A549 (cell line): ENCODE results near the gene NFATC3. TPM values are rescaled to one million over a fixed set of nuclear protein-coding genes. Genes with fewer than 3 reads are reported as not detected.

Source experiments
- ATAC-seq, 2 experiments: fragments of 200-7000 bp in 1 of 2; fragments of >200 bp in 1 of 2; cut with Nextera tagmentation in 1 of 2; cut with Tn5 transposase in 1 of 2; 3 replicates each; pipeline versions ENCODE4 v1.8.0 to v1.9.1; 2018 to 2020; ENCODE audit warnings: mild to moderate bottlenecking in 1 of 2, moderate library complexity in 1 of 2
- CTCF ChIA-PET: fragments of 300-600 bp; sonication (Branson Sonifier 250); formaldehyde crosslinking; extraction: SDS; loops from one replicate; lab custom pipeline; 2021; ENCODE audit warnings: antibody characterized with exemption, inconsistent platforms; lab: Yijun Ruan, JAX
- POLR2A ChIA-PET: fragments of 350-600 bp; formaldehyde crosslinking; extraction: SDS; loops from one replicate; lab custom pipeline; 2021; ENCODE audit warnings: antibody characterized with exemption, inconsistent platforms; lab: Yijun Ruan, JAX
- DNase-seq, 2 experiments: peaks; one replicate each; pipeline versions ENCODE4 v3.0.0 to v3.0.0-alpha.2; 2011 to 2016; ENCODE audit warnings: low read depth in 1 of 2, low spot score in 1 of 2
- FAIRE-seq: peaks from 2 replicates; lab custom pipeline; 2011; peaks lifted over from hg19 to GRCh38; lab: Jason Lieb, UNC
- H3K27ac ChIP-seq, 2 experiments: fragments of >200 bp; sonication (Bioruptor Twin); formaldehyde crosslinking; 3 replicates each; pipeline ENCODE4 v1.5.1; 2016 to 2017
- H3K4me1 ChIP-seq: fragments of >200 bp; sonication (Bioruptor Twin); formaldehyde crosslinking; 3 replicates; pipeline ENCODE4 v1.6.1; 2016
- H3K4me2 ChIP-seq: fragments of >200 bp; sonication (Bioruptor Twin); formaldehyde crosslinking; 3 replicates; pipeline ENCODE4 v1.6.1; 2016
- H3K4me3 ChIP-seq: fragments of >200 bp; sonication (Bioruptor Twin); formaldehyde crosslinking; 3 replicates; pipeline ENCODE4 v1.5.1; 2016
- H3K9me3 ChIP-seq: fragments of >200 bp; sonication (Bioruptor Twin); formaldehyde crosslinking; 3 replicates; pipeline ENCODE4 v1.6.1; 2016
- BCL3 ChIP-seq: fragments of >200 bp; sonication (Bioruptor Twin); formaldehyde crosslinking; IDR thresholded peaks from 3 replicates; pipeline ENCODE4 v1.6.1; 2016
- CBX2 ChIP-seq: fragments of 200-600 bp; sonication (generic); IDR thresholded peaks from 2 replicates; pipeline ENCODE4 v1.6.1; 2016; ENCODE audit warnings: low read depth, mild to moderate bottlenecking, borderline replicate concordance
- CBX8 ChIP-seq: fragments of 200-600 bp; sonication (generic); IDR thresholded peaks from 2 replicates; pipeline ENCODE4 v1.6.1; 2016
- CEBPB ChIP-seq, 2 experiments: fragments of >200 bp in 1 of 2; sonication (Bioruptor Twin) in 1 of 2; formaldehyde crosslinking in 1 of 2; IDR thresholded peaks; 2 replicates each; pipeline ENCODE4 v1.6.1; 2012 to 2016
- CHD4 ChIP-seq: fragments of 200-600 bp; sonication (generic); IDR thresholded peaks from 2 replicates; pipeline ENCODE4 v1.6.1; 2016; ENCODE audit warnings: antibody characterized with exemption, mild to moderate bottlenecking, borderline replicate concordance
- CTCF ChIP-seq: fragments of >200 bp; sonication (Bioruptor Twin); formaldehyde crosslinking; IDR thresholded peaks from 3 replicates; pipeline ENCODE4 v1.5.1; 2016
- EHF ChIP-seq: fragments of 250-450 bp; sonication (Bioruptor Pico); IDR thresholded peaks from 2 replicates; pipeline ENCODE4 v1.5.0; 2020; ENCODE audit warnings: mild to moderate bottlenecking
- EHMT2 ChIP-seq: fragments of 200-600 bp; sonication (generic); IDR thresholded peaks from 2 replicates; pipeline ENCODE4 v1.6.1; 2016; ENCODE audit warnings: antibody characterized with exemption, low read depth, mild to moderate bottlenecking, moderate library complexity
- ELK1 ChIP-seq: fragments of 150-350 bp; IDR thresholded peaks from 2 replicates; pipeline ENCODE4 v1.6.1; 2014; ENCODE audit warnings: low read depth, mild to moderate bottlenecking, low read length
- ESRRA ChIP-seq: fragments of 150-350 bp; IDR thresholded peaks from 2 replicates; pipeline ENCODE4 v1.6.1; 2014; ENCODE audit warnings: mild to moderate bottlenecking, low read length, borderline replicate concordance
- GATA3 ChIP-seq: IDR thresholded peaks from 2 replicates; pipeline ENCODE4 v1.6.1; 2012; ENCODE audit warnings: borderline replicate concordance
- HDAC2 ChIP-seq: fragments of 200-600 bp; sonication (generic); IDR thresholded peaks from 2 replicates; pipeline ENCODE4 v1.6.1; 2016
- HOXB13 ChIP-seq: fragments of 250-450 bp; sonication (Bioruptor Pico); IDR thresholded peaks from 2 replicates; pipeline ENCODE4 v1.5.0; 2020; ENCODE audit warnings: low read depth, mild to moderate bottlenecking, moderate library complexity
- HOXB5 ChIP-seq: fragments of 250-450 bp; sonication (Bioruptor Pico); IDR thresholded peaks from 2 replicates; pipeline ENCODE4 v1.5.0; 2020; ENCODE audit warnings: mild to moderate bottlenecking, moderate library complexity
- JUNB ChIP-seq: fragments of >200 bp; sonication (Bioruptor Twin); formaldehyde crosslinking; IDR thresholded peaks from 2 replicates; pipeline ENCODE4 v1.6.1; 2016
- KDM1A ChIP-seq: fragments of 200-600 bp; sonication (generic); IDR thresholded peaks from 2 replicates; pipeline ENCODE4 v1.6.1; 2016; ENCODE audit warnings: low read depth, mild to moderate bottlenecking
- KDM5A ChIP-seq: fragments of 200-600 bp; sonication (generic); IDR thresholded peaks from 2 replicates; pipeline ENCODE4 v1.6.1; 2016; ENCODE audit warnings: antibody characterized with exemption, mild to moderate bottlenecking
- MAX ChIP-seq: IDR thresholded peaks from 2 replicates; pipeline ENCODE4 v1.6.1; 2012
- NFE2L2 ChIP-seq: fragments of 150-350 bp; conservative IDR thresholded peaks from 2 replicates; pipeline ENCODE4 v1.6.1; 2014; ENCODE audit warnings: low read length
- NPAS2 ChIP-seq: fragments of 250-450 bp; sonication (Bioruptor Pico); IDR thresholded peaks from 2 replicates; pipeline ENCODE4 v1.8.0; 2022; ENCODE audit warnings: mild to moderate bottlenecking, moderate library complexity, borderline replicate concordance
- POLR2A ChIP-seq: IDR thresholded peaks from 2 replicates; pipeline ENCODE4 v1.6.1; 2012; ENCODE audit warnings: mild to moderate bottlenecking, low read length
- POLR2AphosphoS2 ChIP-seq: conservative IDR thresholded peaks from 2 replicates; pipeline ENCODE4 v1.6.1; 2012; ENCODE audit warnings: low read length, improper control_type of control experiment, inconsistent platforms
- RAD21 ChIP-seq, 2 experiments: fragments of >200 bp in 1 of 2; sonication (Bioruptor Twin) in 1 of 2; formaldehyde crosslinking in 1 of 2; IDR thresholded peaks in 1 of 2; conservative IDR thresholded peaks in 1 of 2; 2 replicates in 1 of 2; 3 replicates in 1 of 2; pipeline ENCODE4 v1.6.1; 2012 to 2018; ENCODE audit warnings: inconsistent platforms in 1 of 2
- RCOR1 ChIP-seq: fragments of 150-350 bp; IDR thresholded peaks from 2 replicates; pipeline ENCODE4 v1.6.1; 2014; ENCODE audit warnings: antibody characterized with exemption, low read length, low read depth
- REST ChIP-seq: fragments of 200-600 bp; sonication (generic); IDR thresholded peaks from 2 replicates; pipeline ENCODE4 v1.6.1; 2016; ENCODE audit warnings: antibody characterized with exemption, mild to moderate bottlenecking, moderate library complexity
- RFX5 ChIP-seq: fragments of 450-650 bp; IDR thresholded peaks from 2 replicates; pipeline ENCODE4 v1.7.1; 2014; ENCODE audit warnings: antibody characterized with exemption, mild to moderate bottlenecking, moderate library complexity
- TP53 ChIP-seq: fragments of 250-450 bp; sonication (Bioruptor Pico); IDR thresholded peaks from 2 replicates; pipeline ENCODE4 v1.5.0; 2021; ENCODE audit warnings: mild to moderate bottlenecking, moderate library complexity
- USF2 ChIP-seq: fragments of 450-650 bp; IDR thresholded peaks from 2 replicates; pipeline ENCODE4 v1.6.1; 2014; ENCODE audit warnings: antibody characterized with exemption
- ZFP36 ChIP-seq: fragments of 450-650 bp; IDR thresholded peaks from 2 replicates; pipeline ENCODE4 v1.6.1; 2014; ENCODE audit warnings: borderline replicate concordance; ENCODE audit not compliant: partially characterized antibody
- ZSCAN20 ChIP-seq: fragments of 250-450 bp; sonication (Bioruptor Pico); IDR thresholded peaks from 2 replicates; pipeline ENCODE4 v1.8.0; 2022; ENCODE audit warnings: mild to moderate bottlenecking, moderate library complexity
- WGBS: methylation state at CpG from one replicate; pipeline ENCODE4 v1.1.6; 2017; ENCODE audit errors: missing lambda C conversion rate; 5-methylcytosine and 5-hydroxymethylcytosine counted together
- polyA plus RNA-seq, 4 experiments: library from polyadenylated mRNA; depleted of rRNA in 3 of 4; stranded (reverse); fragments of >200 nt; fragmentation: RNase III in 1 of 4; extraction: RNeasy Plus Mini Kit Qiagen cat#74134 plus additional on column Dnase treatment in 1 of 4; gene quantifications; 2 replicates in 3 of 4; 3 replicates in 1 of 4; pipeline ENCODE4 v1.2.3, GENCODE V29; 2011 to 2017

The NFATC3 gene
- polyA plus RNA-seq, 2 of the 4 experiments (the other 2 are of a cell fraction) = 13.3 to 23.9 TPM

GRCh38 chr16:68232335-68232734, 147.2 kb downstream of the NFATC3 start:
- ATAC-seq = no peak
- TF ChIP-seq REST (no peak), CHD4 (no peak), POLR2A (no peak), POLR2AphosphoS2 (no peak), NPAS2 (CRISPR knock-in tag) (no peak), ZFP36 (no peak), ZSCAN20 (no peak), RCOR1 (no peak), GATA3 (no peak), TP53 (CRISPR knock-in tag) (no peak), CBX8 (no peak), CTCF (no peak)
- FAIRE-seq = no peak
- no peak overlapping the region for H3K4me3 ChIP-seq
- 97% methylated on average over 15 of the region's 16 CpGs for WGBS
- CTCF ChIA-PET = interaction anchor here (0.5 to 1.5 kb wide), 3 partner anchors 156 to 825 kb away, joined by 3 to 4 read pairs (median 3); no protein-coding TSS in a partner anchor
- POLR2A ChIA-PET = no interaction called here
- H3K4me2 ChIP-seq = no peak overlapping the region
- H3K27ac ChIP-seq = no peak overlapping the region
- H3K4me1 ChIP-seq = peaks cover 15% of the 10 kb centered on the region
- no peak for DNase-seq
- no peaks in the 10 kb centered on the region for H3K9me3 ChIP-seq

GRCh38 chr16:68233085-68233834, 148.1 kb downstream of the NFATC3 start:
- no peak overlapping the region for H3K27ac ChIP-seq
- TF ChIP-seq JUNB (no peak), KDM5A (no peak), CBX2 (no peak), MAX (no peak), EHMT2 (no peak), ELK1 (no peak), KDM1A (no peak), NFE2L2 (no peak), USF2 (no peak), RAD21 (conservative IDR thresholded peaks at IDR 0.05 in 1 of 2, IDR thresholded peaks at IDR 0.05 in 1 of 2) (no peak), BCL3 (no peak), RCOR1 (no peak), RFX5 (no peak), HOXB5 (CRISPR knock-in tag) (no peak), HDAC2 (no peak), EHF (CRISPR knock-in tag) (no peak), ESRRA (no peak), HOXB13 (CRISPR knock-in tag) (no peak), CEBPB (IDR thresholded peaks at IDR 0.05) (no peak)
- no peak for ATAC-seq
- no peak overlapping the region for H3K4me3 ChIP-seq
- no peak for DNase-seq
- H3K4me2 ChIP-seq = no peak overlapping the region
- ChIA-PET CTCF (interaction anchor here (0.5 to 1.5 kb wide), 3 partner anchors 157 to 825 kb away, joined by 3 to 4 read pairs (median 3); no protein-coding TSS in a partner anchor), POLR2A (no interaction called here)
- no peak for FAIRE-seq
- 86% methylated on average over 5 of the region's 5 CpGs for WGBS
- peaks cover 15% of the 10 kb centered on the region for H3K4me1 ChIP-seq
- no peaks in the 10 kb centered on the region for H3K9me3 ChIP-seq
